GM12891 (cell line): ENCODE results near the gene CACHD1.

Experiments
- DNase-seq: peaks from one replicate; pipeline ENCODE4 v3.0.0; 2011; ENCODE audit warnings: low spot score; ENCODE audit not compliant: insufficient read length
- FAIRE-seq: peaks from 2 replicates; lab custom pipeline; 2011; peaks lifted over from hg19 to GRCh38; lab: Jason Lieb, UNC
- PAX5 ChIP-seq: IDR thresholded peaks from 2 replicates; pipeline ENCODE4 v1.6.1; 2011; ENCODE audit warnings: low read length, moderate library complexity, mild to moderate bottlenecking; ENCODE audit not compliant: insufficient read depth, severe bottlenecking
- POLR2A ChIP-seq: IDR thresholded peaks from 2 replicates; pipeline ENCODE4 v1.6.1; 2011; ENCODE audit warnings: low read depth, low read length, control low read depth
- POLR2AphosphoS5 ChIP-seq: IDR thresholded peaks from 2 replicates; pipeline ENCODE4 v1.6.1; 2011; ENCODE audit warnings: low read depth, low read length, control low read depth
- POU2F2 ChIP-seq: IDR thresholded peaks from 2 replicates; pipeline ENCODE4 v1.6.1; 2011; ENCODE audit warnings: low read depth, mild to moderate bottlenecking, control low read depth, low read length, moderate library complexity
- SPI1 ChIP-seq: IDR thresholded peaks from 2 replicates; pipeline ENCODE4 v1.6.1; 2011; ENCODE audit warnings: low read depth, low read length, control low read depth
- TAF1 ChIP-seq: IDR thresholded peaks from 2 replicates; pipeline ENCODE4 v1.6.1; 2011; ENCODE audit warnings: low read depth, low read length, control low read depth

Gene CACHD1

DNA sequence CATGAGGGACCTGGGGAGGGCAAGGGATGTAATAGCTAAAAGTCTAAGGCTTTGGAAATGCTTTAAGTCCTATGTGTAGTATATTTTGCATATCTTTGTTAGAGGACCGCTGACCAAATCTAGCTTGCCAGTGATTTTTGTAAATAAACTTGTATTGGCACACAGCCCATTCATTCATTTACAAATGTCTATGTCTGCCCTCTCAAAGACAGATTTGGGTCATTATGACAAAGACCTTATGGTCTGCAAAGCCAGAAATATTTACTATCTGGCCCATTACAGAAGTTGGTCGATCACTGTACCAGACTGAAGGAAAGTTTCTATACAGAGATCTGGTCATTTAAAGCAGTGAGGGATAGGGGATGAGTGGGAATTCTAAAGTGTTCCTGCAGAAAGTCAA, 154.9 kb downstream of the CACHD1 start:
- DNase-seq (no peak), FAIRE-seq (no peak)
- no peak for TF ChIP-seq PAX5

DNA sequence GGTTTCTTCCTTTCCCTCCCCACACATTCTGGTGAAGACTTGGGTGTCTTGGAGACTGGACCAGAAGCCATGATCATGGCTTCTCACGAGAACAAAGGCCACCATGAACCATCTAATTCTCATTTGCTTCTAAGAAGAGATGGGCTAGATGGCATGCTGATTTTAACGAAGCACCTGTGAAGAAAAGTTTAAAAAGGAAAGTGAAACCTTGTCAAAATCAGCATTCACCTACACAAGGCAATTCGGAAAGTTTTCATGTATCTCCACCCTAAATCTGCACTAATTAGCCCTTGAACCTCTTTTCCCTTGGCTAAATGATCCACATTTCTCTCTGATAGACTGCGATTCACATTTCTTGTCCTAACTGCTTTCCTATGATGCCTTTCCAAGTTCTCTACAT, 160.7 kb downstream of the CACHD1 start:
- FAIRE-seq, result no peak
- DNase-seq, result no peak
- TF ChIP-seq POLR2AphosphoS5 (no peak), TAF1 (no peak), PAX5 (no peak), SPI1 (no peak), POLR2A (no peak), POU2F2 (no peak)

DNA sequence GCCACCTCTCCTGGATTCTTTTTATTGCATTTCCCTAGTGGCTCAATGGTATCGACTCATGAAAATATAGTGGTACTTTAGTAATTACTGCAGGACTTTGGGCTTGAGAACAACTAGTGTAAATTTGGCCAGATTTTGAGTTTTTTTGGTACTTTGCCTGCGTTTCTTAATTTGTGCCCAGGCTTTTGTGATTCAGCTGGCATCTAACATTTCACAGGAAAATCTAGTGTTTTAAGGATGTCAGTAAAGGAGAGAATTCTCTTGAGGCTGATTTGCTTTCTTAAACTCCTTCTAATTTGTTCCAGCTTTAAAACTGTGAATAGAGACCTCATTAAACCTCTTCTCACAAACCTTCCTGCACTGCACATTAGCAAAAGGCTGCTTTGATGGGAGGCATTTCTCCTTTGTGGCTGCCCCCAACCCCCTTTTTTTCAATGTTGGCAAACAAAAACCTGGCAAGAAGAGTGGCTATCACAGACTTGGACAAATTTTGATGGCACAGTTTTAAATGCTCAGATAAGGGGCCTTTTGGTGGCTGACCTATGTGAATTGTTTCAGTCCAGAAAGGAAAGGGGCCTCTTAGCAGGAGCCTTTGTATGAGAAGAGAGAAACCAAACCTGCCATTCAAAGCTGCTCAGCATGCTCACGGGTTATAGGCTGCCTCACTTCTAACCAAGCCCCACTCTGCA, 161.6 kb downstream of the CACHD1 start:
- FAIRE-seq (no peak), DNase-seq (no peak)
- no peak for TF ChIP-seq TAF1

DNA sequence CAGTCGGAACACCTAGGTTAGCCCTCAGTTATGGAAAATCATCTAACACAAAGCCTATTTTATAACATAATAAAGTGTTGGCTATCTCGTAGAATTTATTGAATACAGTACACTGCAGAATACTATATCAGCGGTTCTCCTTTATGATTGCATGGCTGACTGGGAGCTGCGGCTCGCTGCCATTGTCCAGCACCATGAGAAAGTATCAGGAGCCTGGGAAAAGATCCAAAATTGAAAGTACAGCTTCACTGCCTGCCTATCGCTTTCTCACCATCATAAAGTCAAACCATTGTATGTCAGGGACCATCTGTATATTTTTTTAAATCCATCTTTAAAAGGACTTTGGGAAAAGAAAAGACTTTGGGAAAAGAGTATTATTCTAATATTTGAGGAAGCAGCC, 163.0 kb downstream of the CACHD1 start:
- FAIRE-seq, result no peak
- no peak for DNase-seq
- TF ChIP-seq SPI1 (no peak), POLR2A (no peak), PAX5 (no peak), POLR2AphosphoS5 (no peak), TAF1 (no peak), POU2F2 (no peak)

DNA sequence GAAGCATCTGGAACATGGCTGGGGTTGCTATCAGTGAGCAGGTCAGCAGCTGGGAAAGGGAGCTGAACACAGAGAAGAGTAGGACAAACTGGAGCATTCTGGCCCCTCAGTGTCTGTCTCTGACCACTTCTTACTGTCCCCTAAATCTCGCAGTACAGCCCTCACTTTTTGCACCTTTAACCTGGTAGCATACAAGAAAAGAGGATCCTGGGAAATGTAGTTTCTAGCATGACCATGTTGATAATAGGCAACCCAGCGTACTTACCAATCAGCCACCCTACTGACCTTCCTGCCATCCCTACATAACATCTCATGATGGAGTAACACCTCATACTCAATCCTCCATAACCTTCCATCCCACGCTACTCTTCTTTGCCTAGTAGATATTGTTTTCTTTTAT, 175.8 kb downstream of the CACHD1 start:
- no peak for FAIRE-seq
- no peak for TF ChIP-seq POLR2A
- no peak for TF ChIP-seq PAX5
- TF ChIP-seq TAF1, result no peak
- TF ChIP-seq SPI1, result no peak
- no peak for DNase-seq

DNA sequence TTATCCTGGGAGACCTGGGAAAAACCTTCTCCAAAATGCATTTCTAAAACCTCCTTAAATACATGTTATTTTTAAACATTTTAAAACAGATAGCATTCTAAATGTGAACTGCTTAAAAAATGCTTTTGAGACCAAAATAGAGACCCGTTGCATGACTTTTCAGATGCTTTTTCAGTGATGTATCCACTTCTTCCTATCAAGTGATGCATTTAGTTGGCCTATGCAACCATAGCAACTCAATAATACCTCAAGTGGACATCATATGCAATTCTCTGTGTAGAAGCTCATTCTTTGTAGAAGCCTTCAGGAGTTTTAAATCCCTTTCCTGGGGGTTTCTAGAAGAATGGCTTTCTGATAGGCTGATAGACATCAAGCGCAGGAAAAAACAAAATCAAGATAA, 180.5 kb downstream of the CACHD1 start:
- TF ChIP-seq POLR2AphosphoS5, result no peak
- no peak for TF ChIP-seq POU2F2
- no peak for TF ChIP-seq PAX5
- TF ChIP-seq POLR2A, result no peak
- TF ChIP-seq SPI1, result no peak
- no peak for TF ChIP-seq TAF1
- DNase-seq, result no peak
- no peak for FAIRE-seq

DNA sequence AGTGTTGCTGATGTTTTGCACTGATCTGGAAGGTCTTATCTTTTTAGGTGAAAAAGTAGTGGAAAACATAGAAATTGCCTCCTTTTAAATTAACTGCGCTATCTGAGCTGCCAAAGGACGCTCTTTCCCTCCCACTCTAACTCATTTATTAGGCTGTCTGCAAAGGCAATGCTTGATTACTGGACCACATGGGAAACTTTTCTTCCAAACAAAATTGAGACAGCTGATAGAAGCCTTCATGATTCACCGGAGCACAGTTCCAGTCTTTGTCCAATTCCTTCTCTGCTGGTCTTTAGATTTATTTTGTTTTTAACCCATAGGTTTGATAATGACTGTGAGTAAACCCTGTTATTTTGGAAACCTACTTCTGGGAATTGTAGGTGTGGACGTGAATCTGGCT, 181.9 kb downstream of the CACHD1 start:
- TF ChIP-seq PAX5, result no peak
- no peak for TF ChIP-seq POU2F2
- no peak for TF ChIP-seq SPI1
- TF ChIP-seq TAF1, result no peak
- no peak for TF ChIP-seq POLR2A
- TF ChIP-seq POLR2AphosphoS5, result no peak
- DNase-seq, result no peak
- no peak for FAIRE-seq

DNA sequence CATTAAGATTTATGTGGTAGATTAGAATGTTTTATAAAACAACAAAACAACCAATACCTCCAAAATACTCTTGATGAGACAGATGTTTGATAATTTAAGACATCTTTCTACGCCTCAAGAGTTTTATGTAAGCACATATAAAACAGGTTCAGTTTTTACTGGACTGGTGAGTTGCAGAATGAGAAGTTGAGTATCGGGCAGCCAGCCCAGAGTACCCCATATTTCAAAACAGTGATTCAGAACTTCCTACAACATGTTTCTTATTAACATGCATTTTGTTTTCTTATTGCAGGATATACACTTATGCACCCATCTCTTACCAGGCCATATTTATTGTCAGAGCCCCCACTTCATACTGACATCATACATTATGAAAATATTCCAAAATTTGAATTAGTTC, 183.5 kb downstream of the CACHD1 start:
- TF ChIP-seq PAX5, result no peak
- TF ChIP-seq POLR2AphosphoS5, result no peak
- no peak for TF ChIP-seq TAF1
- TF ChIP-seq POLR2A, result no peak
- TF ChIP-seq SPI1, result no peak
- FAIRE-seq, result no peak

DNA sequence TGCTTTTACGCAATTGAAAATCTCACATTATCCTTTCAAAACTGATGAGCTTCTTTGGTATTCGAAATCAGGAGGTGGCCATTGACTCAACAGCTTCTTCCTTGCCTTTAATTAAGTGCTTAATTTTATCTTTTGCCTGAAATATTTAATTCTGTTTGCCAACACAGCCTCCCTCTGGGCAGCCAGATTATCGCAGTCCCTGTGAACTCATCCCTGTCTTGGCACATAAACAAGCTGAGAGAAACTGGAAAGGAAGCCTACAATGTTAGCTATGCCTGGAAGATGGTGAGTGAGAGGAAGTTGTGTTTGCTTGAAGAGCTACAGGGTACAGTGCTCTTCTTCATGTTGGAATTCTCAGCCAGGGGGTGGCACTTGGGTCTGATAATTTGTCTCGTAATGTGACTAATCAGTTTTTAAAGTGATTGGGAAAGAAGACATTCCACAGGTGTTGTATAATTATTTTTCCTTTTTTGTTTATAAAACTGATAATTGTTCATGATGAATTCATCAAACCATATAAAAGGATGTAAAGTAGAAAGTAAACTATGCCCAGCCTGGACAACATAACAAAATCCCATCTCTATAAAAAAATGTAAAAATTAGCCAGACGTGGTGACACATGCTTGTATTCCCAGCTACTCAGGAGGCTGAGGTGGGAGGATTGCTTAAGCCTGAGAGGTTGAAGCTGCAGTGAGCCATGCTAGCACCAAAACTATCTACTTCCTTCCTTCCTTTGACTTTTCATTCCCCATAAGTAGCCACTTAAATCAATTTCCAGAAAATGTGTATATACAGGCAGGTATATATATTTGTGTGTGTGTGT, 184.8 kb downstream of the CACHD1 start:
- no peak for TF ChIP-seq TAF1
- no peak for TF ChIP-seq SPI1
- TF ChIP-seq POLR2A, result no peak
- TF ChIP-seq POU2F2, result no peak
- no peak for TF ChIP-seq POLR2AphosphoS5
- TF ChIP-seq PAX5, result no peak
- FAIRE-seq (no peak), DNase-seq (no peak)

More for the DNA sequence above, 183.5 kb downstream of the CACHD1 start:
- DNase-seq, result no peak

DNA sequence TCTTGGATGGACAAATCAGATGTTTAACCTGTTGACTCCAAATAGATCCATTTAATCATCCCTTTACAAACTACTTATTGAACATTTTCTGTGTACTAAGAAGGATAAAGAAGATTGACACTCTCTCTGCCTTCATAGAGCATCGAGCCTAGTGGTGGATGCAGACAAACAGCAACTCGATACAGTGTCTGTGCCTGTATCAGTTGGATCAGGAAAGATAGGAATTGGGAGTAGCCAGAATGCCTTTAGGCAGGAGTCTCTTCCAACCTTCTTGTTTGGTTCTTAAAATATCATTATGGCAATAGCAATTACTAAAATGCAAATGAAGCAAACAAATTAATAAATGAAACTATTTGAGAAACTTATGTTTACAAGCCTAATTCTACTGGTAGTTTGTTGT, 185.9 kb downstream of the CACHD1 start:
- TF ChIP-seq POU2F2 (no peak), POLR2AphosphoS5 (no peak), POLR2A (no peak), SPI1 (no peak), PAX5 (no peak), TAF1 (no peak)
- DNase-seq (no peak), FAIRE-seq (no peak)
